Epithelial cell of proximal tubule (primary cell): Measurements from ENCODE around the gene MYO1H. TPM values are rescaled to one million over a fixed set of nuclear protein-coding genes. Genes with fewer than 3 reads are reported as not detected.
"Not testable (repeated sequence)": the region's sequence is repeated elsewhere in the genome, so short reads cannot be mapped to it uniquely, and the experiment has no call there.

Source experiments
- DNase-seq: peaks from one replicate; pipeline ENCODE4 v3.0.0-alpha.2; 2011; ENCODE audit warnings: low read depth
- H3K4me3 ChIP-seq: 2 replicates; pipeline ENCODE4 v1.5.1; 2011; ENCODE audit warnings: low read depth, mild to moderate bottlenecking, low read length
- total RNA-seq: library from RNA; depleted of rRNA; stranded (reverse); fragments of >200 nt; gene quantifications from 2 replicates; pipeline ENCODE4 v1.2.3, GENCODE V29; 2015
- TF ChIP-seq, protein P1 (sequence below): conservative IDR thresholded peaks from 2 replicates; pipeline ENCODE4 v1.5.1; 2012; ENCODE audit warnings: low read depth, mild to moderate bottlenecking, low read length

Gene MYO1H
- total RNA-seq, 1 donor from 2014 or later, result not detected

DNA sequence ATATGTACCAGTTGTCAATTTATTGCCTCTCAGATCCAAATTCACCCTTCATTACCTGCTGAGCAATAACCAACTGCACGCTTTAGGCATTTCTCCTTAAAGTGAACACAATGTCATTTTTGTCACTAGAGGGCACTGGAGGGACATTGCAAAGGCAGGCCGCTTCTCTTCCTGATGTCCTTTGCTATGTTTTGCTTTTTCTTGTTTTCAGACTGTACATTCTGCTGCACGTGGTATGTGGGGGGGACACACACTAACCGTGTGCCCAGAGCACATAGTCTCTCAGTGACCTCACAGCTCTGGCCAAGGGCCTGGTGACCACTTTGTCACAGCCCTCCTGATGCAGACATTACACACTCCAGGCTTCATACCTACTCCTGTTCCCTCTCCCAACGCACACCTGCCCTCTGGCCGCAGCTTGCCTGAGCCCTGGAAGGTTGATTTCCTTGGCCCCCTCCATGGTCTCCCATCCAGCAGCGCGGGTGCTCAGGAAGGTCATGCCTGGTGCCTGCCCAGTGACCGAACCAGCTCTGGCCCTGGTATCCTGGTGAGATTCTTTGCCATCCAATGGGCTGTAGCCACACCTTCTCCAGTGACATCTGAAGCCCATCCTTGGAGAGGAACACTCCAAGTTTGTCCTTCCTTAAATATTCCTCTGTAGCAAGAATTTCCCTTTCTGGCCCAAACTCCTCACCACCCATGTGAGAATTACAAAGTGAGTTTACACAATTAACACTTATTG, 39.9 kb downstream of the MYO1H start:
- TF ChIP-seq, protein P1, sequence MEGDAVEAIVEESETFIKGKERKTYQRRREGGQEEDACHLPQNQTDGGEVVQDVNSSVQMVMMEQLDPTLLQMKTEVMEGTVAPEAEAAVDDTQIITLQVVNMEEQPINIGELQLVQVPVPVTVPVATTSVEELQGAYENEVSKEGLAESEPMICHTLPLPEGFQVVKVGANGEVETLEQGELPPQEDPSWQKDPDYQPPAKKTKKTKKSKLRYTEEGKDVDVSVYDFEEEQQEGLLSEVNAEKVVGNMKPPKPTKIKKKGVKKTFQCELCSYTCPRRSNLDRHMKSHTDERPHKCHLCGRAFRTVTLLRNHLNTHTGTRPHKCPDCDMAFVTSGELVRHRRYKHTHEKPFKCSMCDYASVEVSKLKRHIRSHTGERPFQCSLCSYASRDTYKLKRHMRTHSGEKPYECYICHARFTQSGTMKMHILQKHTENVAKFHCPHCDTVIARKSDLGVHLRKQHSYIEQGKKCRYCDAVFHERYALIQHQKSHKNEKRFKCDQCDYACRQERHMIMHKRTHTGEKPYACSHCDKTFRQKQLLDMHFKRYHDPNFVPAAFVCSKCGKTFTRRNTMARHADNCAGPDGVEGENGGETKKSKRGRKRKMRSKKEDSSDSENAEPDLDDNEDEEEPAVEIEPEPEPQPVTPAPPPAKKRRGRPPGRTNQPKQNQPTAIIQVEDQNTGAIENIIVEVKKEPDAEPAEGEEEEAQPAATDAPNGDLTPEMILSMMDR, result peak; percentile 62
- DNase-seq, result no peak
- H3K4me3 ChIP-seq, result no peak overlapping the region

DNA sequence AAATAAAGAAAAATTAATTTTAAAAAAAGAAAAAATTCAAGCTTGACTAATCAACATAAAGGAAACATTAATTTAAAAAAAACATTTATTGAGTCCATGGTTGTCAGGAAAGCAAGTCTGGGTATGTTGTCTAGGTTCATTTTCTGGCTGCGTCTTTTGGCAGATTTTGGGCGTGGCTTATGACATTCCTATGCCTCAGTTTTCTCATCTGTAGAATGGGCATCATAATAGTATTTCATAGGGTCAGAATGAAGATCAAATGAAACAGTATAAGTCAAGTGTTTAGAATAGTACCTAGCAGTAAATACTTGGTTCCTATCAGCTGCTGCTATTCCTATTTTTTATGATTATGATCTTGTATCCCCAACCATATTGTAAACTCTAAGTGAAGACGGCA, 40.5 kb downstream of the MYO1H start:
- TF ChIP-seq, protein P1, result no peak
- H3K4me3 ChIP-seq, result no peak overlapping the region
- DNase-seq, result no peak

DNA sequence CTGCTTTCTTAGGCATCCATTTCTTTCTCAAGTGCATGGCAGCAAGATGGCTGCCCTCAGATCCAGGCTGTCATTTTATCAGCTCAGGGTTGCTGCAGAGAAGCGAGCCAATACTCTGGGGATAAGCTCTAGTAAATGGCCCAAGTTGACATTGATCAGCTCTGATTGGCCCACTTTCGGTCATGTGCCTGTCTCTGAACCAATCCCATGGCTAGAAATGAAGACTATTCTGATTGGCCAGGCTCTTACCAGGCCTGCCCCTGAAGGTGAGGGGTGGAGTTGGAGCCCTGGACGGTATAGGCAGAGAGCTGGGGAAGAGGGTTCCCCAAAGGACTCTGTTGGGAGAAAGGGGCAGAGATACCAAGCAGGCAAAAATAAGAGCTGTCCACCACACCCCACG, 41.4 kb downstream of the MYO1H start:
- no peak overlapping the region for H3K4me3 ChIP-seq
- TF ChIP-seq, protein P1, result no peak

DNA sequence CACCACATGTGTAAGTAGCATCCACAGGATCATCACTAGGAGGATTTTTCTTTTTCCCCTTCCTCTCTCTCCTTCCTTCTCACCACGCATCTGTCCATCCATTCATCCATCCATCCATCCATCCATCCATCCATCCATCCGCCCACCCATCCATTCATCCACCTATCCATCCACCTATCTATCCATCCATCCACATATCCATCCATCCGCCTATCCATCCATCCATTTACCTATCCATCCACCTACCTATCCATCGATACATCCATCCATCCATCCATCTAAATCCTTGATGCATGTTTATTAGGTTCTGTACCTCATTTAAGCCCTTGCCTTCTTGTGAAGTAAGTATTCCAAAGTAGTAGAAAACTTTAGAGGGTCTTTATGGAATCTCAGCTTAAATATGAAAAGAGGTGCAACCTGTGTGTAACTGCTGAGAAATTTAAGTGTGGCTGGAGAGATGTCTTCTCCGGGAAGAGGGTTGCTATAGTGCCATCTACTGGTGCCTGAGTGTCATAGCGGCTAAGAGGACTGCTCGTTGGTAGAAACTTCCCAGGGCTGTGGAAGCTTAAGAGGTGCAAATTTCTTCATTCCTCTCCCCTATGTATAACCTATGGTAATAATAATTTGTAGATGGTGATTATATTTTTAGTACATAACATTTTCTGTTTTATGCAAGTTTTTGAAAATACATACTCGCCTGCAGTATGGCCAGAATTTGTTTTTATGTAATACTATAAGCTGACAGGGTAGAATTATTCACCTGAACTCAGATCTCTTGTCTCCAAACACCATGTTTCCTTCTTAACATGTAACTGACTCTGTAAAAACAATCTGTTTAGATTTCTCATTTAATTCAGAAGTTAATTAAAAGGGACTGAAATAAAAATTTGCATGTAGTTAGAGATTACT, 46.0 kb downstream of the MYO1H start:
- no peak for DNase-seq
- TF ChIP-seq, protein P1, result peak; percentile 92
- no peak overlapping the region for H3K4me3 ChIP-seq

More for the DNA sequence above, 41.4 kb downstream of the MYO1H start:
- DNase-seq, result no peak

DNA sequence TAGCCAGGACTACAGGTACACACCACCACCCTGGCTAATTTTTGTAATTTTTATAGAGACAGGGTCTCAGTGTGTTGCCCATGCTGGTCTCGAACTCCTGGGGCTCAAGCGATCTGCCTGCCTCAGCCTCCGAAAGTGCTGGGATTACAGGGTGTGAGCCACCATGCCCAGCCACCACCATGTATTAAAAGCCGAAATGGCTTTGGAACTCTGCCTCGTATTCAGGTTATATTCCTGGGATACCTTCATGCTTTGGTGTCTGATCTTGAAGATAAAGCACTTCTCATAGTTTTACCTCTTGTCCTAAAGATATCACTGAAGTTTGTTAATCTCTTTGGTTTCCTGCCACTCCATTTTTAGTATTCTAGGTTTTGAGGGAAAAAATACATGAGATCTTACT, 47.2 kb downstream of the MYO1H start:
- TF ChIP-seq, protein P1, result no peak
- no peak for DNase-seq
- no peak overlapping the region for H3K4me3 ChIP-seq

DNA sequence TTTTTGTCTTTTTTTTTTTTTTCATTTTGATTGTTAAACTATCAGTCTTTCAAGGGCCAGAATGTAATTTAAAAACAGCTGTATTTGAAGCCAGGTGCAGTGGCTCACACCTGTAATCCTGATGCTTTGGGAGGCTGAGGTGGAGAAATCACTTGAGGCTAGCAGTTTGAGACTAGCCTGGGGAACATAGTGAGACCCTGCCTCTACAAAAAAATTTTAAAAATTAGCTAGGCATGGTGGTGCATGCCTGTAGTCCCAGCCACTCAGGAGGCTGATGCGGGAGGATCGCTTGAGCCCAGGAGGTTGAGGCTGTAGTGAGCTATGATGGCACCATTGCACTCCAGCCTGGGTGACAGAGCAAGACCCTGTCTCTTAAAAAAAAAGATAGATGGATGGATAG, 57.1 kb downstream of the MYO1H start:
- not testable (repeated sequence) for H3K4me3 ChIP-seq, DNase-seq

DNA sequence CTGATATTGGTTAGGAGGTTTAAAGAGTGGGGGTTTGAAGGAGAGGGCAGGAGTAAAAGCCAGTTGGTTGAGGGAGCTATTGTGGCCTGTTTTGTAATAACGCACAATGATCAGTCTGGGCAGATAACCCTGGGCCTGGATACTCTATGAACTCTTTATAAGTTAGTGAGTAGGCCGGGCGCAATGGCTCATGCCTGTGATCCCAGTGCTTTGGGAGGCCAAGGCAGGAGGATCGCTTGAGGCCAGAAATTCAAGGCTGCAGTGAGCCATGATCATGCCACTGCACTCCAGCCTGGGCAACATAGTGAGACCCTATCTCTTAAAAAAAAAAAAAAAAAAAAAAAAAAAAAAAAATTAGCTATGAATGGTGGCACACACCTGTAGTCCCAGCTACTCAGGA, 58.4 kb downstream of the MYO1H start:
- H3K4me3 ChIP-seq, DNase-seq: not testable (repeated sequence)
